GM12891 (cell line): Measurements from ENCODE around the gene DNER.

ENCODE experiments used
- POLR2A ChIP-seq: IDR thresholded peaks from 2 replicates; pipeline ENCODE4 v1.6.1; 2011; ENCODE audit warnings: low read depth, low read length, control low read depth
- TAF1 ChIP-seq: IDR thresholded peaks from 2 replicates; pipeline ENCODE4 v1.6.1; 2011; ENCODE audit warnings: low read depth, low read length, control low read depth

DNA sequence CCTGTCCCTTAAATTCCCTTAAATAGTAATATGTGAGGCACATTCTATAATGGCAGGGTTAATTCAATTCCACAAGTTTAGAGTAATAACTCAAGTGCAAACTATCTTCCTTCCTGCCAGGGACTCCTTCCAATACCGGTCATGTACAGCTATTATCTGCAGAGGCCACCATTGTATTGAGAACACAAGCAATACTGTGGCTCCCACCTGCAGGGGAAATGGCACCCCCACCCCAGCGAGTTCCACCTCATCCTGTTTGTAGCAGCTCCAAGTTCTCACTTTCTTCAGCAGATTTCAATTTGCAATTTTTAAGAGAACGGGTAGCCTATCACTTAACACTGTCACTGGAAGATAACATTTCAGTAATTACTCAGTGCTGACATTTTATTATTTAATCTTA lies 271.2 kb downstream of the DNER start:
- no peak for TF ChIP-seq TAF1
- TF ChIP-seq POLR2A: no peak
